Measurements from ENCODE around the gene SEZ6L. TPM values are rescaled to one million over a fixed set of nuclear protein-coding genes. Genes with fewer than 3 reads are reported as not detected.

Gene SEZ6L
- total RNA-seq, 1 donor from 2014 or later: 0.18 TPM

GRCh38 chr22:26394777-26395176 lies 225.5 kb downstream of the SEZ6L start:
- Mint-ChIP-seq H3K4me3 (no peak overlapping the region), H3K36me3 (no peaks in the 10 kb centered on the region), H3K4me1 (no peaks in the 10 kb centered on the region), H3K9me3 (no peaks in the 10 kb centered on the region), H3K27me3 (ENCODE audit: low read depth) (peaks cover 21% of the 10 kb centered on the region), H3K27ac (no peak overlapping the region)
- DNase-seq (ENCODE audit: low spot score in 2 of 2, unreplicated experiment in 2 of 2): no peak
- no peak for TF ChIP-seq CTCF (IDR thresholded peaks at IDR 0.05; ENCODE audit: unreplicated experiment)

GRCh38 chr22:26395926-26396325 lies 226.7 kb downstream of the SEZ6L start:
- Mint-ChIP-seq H3K4me3 (no peak overlapping the region), H3K4me1 (no peaks in the 10 kb centered on the region), H3K9me3 (no peaks in the 10 kb centered on the region), H3K27ac (no peak overlapping the region), H3K36me3 (no peaks in the 10 kb centered on the region), H3K27me3 (ENCODE audit: low read depth) (peaks cover 21% of the 10 kb centered on the region)
- TF ChIP-seq CTCF (IDR thresholded peaks at IDR 0.05; ENCODE audit: unreplicated experiment): no peak
- DNase-seq (ENCODE audit: low spot score in 2 of 2, unreplicated experiment in 2 of 2): no peak

GRCh38 chr22:26398741-26399153 lies 229.5 kb downstream of the SEZ6L start:
- Mint-ChIP-seq H3K27ac (no peak overlapping the region), H3K9me3 (no peaks in the 10 kb centered on the region), H3K4me3 (no peak overlapping the region), H3K27me3 (ENCODE audit: low read depth) (peaks cover 27% of the 10 kb centered on the region), H3K36me3 (no peaks in the 10 kb centered on the region), H3K4me1 (no peaks in the 10 kb centered on the region)
- peak in 1 of 2 experiments; percentile 18 for DNase-seq (ENCODE audit: low spot score in 2 of 2, unreplicated experiment in 2 of 2)
- TF ChIP-seq CTCF (IDR thresholded peaks at IDR 0.05; ENCODE audit: unreplicated experiment): no peak

GRCh38 chr22:26399289-26399688 lies 230.0 kb downstream of the SEZ6L start:
- Mint-ChIP-seq H3K4me3 (no peak overlapping the region), H3K27ac (no peak overlapping the region), H3K4me1 (no peaks in the 10 kb centered on the region), H3K36me3 (no peaks in the 10 kb centered on the region), H3K9me3 (no peaks in the 10 kb centered on the region), H3K27me3 (ENCODE audit: low read depth) (peaks cover 25% of the 10 kb centered on the region)
- no peak for TF ChIP-seq CTCF (IDR thresholded peaks at IDR 0.05; ENCODE audit: unreplicated experiment)
- no peak for DNase-seq (ENCODE audit: low spot score in 2 of 2, unreplicated experiment in 2 of 2)

GRCh38 chr22:26401726-26402125 lies 232.5 kb downstream of the SEZ6L start:
- H3K27ac Mint-ChIP-seq: no peak overlapping the region
- no peaks in the 10 kb centered on the region for H3K36me3 Mint-ChIP-seq
- no peaks in the 10 kb centered on the region for H3K9me3 Mint-ChIP-seq
- DNase-seq (ENCODE audit: low spot score in 2 of 2, unreplicated experiment in 2 of 2): no peak
- H3K4me3 Mint-ChIP-seq: no peak overlapping the region
- no peak for TF ChIP-seq CTCF (IDR thresholded peaks at IDR 0.05; ENCODE audit: unreplicated experiment)
- peaks cover 25% of the 10 kb centered on the region for H3K27me3 Mint-ChIP-seq (ENCODE audit: low read depth)
- no peaks in the 10 kb centered on the region for H3K4me1 Mint-ChIP-seq

- DNase-seq (ENCODE audit: low spot score in 2 of 2, unreplicated experiment in 2 of 2): no peak
- Mint-ChIP-seq H3K4me1 (no peaks in the 10 kb centered on the region), H3K9me3 (no peaks in the 10 kb centered on the region), H3K36me3 (no peaks in the 10 kb centered on the region), H3K27ac (no peak overlapping the region), H3K4me3 (no peak overlapping the region), H3K27me3 (ENCODE audit: low read depth) (peaks cover 25% of the 10 kb centered on the region)
- TF ChIP-seq CTCF (IDR thresholded peaks at IDR 0.05; ENCODE audit: unreplicated experiment): no peak
Observed at GRCh38 chr22:26404851-26405421, 235.7 kb downstream of the SEZ6L start.
